ENCODE results near the gene MCAM.

DNA sequence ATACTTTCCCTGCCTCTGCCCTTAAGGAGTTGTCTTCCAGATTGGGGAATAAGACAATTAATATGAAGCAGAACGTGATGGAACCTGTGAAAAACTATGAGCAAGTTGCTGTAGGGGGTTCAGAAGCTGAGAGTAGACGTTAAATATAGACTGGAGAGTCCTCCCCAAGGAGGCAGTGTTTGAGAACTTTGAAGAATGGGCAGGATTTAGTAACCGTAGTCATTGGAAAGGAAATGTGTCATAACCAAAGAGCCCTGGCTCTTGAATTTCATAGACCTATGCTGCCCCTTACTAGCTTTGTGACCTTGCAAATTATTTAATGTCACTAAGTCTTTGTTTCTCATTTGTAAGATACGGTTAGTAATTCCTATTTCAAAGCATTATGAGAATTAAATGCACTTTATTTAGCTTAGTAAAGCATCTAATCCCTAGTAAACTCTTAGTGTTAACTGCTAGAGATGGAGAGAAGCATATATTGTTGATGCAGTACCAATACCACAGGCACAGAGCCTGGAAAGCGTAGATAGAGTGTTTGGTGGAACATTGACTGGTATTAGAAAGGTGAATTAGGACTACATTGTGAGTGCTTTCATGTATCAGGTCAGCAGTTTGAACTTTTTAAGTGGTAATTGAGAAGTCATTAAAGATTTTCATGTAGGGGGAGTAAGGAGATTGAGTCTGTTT, 54.1 kb downstream of the MCAM start:
- TF ChIP-seq, protein P1, sequence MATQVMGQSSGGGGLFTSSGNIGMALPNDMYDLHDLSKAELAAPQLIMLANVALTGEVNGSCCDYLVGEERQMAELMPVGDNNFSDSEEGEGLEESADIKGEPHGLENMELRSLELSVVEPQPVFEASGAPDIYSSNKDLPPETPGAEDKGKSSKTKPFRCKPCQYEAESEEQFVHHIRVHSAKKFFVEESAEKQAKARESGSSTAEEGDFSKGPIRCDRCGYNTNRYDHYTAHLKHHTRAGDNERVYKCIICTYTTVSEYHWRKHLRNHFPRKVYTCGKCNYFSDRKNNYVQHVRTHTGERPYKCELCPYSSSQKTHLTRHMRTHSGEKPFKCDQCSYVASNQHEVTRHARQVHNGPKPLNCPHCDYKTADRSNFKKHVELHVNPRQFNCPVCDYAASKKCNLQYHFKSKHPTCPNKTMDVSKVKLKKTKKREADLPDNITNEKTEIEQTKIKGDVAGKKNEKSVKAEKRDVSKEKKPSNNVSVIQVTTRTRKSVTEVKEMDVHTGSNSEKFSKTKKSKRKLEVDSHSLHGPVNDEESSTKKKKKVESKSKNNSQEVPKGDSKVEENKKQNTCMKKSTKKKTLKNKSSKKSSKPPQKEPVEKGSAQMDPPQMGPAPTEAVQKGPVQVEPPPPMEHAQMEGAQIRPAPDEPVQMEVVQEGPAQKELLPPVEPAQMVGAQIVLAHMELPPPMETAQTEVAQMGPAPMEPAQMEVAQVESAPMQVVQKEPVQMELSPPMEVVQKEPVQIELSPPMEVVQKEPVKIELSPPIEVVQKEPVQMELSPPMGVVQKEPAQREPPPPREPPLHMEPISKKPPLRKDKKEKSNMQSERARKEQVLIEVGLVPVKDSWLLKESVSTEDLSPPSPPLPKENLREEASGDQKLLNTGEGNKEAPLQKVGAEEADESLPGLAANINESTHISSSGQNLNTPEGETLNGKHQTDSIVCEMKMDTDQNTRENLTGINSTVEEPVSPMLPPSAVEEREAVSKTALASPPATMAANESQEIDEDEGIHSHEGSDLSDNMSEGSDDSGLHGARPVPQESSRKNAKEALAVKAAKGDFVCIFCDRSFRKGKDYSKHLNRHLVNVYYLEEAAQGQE (IDR thresholded peaks at IDR 0.05; ENCODE audit: low read depth), result no peak
- no peak for TF ChIP-seq CEBPB (IDR thresholded peaks at IDR 0.05)
- no peak for TF ChIP-seq EP300 (IDR thresholded peaks at IDR 0.05; ENCODE audit: borderline replicate concordance)
- no peak for TF ChIP-seq EGR1 (IDR thresholded peaks at IDR 0.05)
- TF ChIP-seq TAF1 (IDR thresholded peaks at IDR 0.05; ENCODE audit: low read depth), result no peak
- TF ChIP-seq, protein P2, sequence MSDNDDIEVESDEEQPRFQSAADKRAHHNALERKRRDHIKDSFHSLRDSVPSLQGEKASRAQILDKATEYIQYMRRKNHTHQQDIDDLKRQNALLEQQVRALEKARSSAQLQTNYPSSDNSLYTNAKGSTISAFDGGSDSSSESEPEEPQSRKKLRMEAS (IDR thresholded peaks at IDR 0.05), result no peak
- no peak for TF ChIP-seq ZBTB7A (IDR thresholded peaks at IDR 0.05; ENCODE audit: low read depth)
- TF ChIP-seq TEAD4 (IDR thresholded peaks at IDR 0.05), result no peak
- no peak for TF ChIP-seq RAD21 (IDR thresholded peaks at IDR 0.05; ENCODE audit: low read depth)
- TF ChIP-seq YY1 (IDR thresholded peaks at IDR 0.05; ENCODE audit: low read depth), result no peak
- TF ChIP-seq NFIC (IDR thresholded peaks at IDR 0.05), result no peak
- TF ChIP-seq CREB1 (IDR thresholded peaks at IDR 0.05; ENCODE audit: low read depth), result no peak
- TF ChIP-seq, protein P3, sequence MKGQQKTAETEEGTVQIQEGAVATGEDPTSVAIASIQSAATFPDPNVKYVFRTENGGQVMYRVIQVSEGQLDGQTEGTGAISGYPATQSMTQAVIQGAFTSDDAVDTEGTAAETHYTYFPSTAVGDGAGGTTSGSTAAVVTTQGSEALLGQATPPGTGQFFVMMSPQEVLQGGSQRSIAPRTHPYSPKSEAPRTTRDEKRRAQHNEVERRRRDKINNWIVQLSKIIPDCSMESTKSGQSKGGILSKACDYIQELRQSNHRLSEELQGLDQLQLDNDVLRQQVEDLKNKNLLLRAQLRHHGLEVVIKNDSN (IDR thresholded peaks at IDR 0.05), result no peak
- no peak for TF ChIP-seq FOXM1 (IDR thresholded peaks at IDR 0.05; ENCODE audit: borderline replicate concordance, low read depth)
